IPS-15b (cell line): ENCODE results near the gene TGFA.

Experiments used
- H3K27me3 ChIP-seq: one replicate; pipeline ENCODE4 v1.6.1; 2013; ENCODE audit warnings: low read length; ENCODE audit not compliant: control insufficient read depth, insufficient read depth
- H3K36me3 ChIP-seq: one replicate; pipeline ENCODE4 v1.6.1; 2013; ENCODE audit warnings: low read length; ENCODE audit not compliant: control insufficient read depth, insufficient read depth
- H3K4me1 ChIP-seq: one replicate; pipeline ENCODE4 v1.6.1; 2013; ENCODE audit warnings: mild to moderate bottlenecking, low read length; ENCODE audit not compliant: control insufficient read depth, insufficient read depth
- H3K4me3 ChIP-seq: one replicate; pipeline ENCODE4 v1.5.1; 2013; ENCODE audit warnings: low read depth, low read length
- H3K9ac ChIP-seq: one replicate; pipeline ENCODE4 v1.6.1; 2013; ENCODE audit warnings: low read depth, mild to moderate bottlenecking, low read length
- H3K9me3 ChIP-seq: one replicate; pipeline ENCODE4 v1.6.1; 2013; ENCODE audit warnings: mild to moderate bottlenecking, low read length; ENCODE audit not compliant: control insufficient read depth, insufficient read depth

The TGFA gene

DNA sequence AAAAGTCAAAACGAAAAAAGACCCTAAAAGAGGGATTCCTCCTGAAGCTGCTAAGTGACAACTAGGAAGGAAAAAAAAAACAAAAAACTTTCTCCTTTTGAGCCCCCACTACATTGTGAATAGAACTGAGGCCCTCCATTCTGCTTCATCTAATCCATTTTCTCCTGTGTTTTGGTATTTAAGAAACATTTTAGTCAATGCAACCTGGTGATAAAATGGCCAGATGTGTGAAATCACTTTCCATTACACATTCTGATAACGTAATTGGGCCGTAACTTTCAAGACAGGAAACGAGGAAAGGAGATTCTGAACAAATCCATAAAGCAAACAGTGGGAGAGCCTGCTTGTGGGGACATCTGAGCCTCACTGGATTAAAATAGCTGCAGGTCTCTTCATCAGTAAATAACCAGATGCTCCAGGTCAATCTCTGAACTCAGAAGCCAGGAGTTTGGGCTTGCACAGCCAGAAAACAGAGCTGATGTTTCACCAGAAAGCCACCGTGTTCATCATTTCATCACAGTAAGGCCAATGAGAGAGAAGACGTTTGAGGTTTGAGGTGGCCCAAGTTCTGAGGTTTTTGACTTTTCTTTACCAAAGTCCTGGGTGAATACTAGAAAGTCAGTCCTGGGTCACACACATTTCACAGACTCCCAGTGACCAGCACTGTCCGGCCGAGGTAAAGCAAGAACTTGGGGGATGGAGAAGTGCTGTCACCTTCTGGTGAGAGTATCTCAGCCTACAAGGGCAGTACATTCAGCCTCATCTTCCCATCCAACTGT is 47.8 kb downstream of the TGFA start:
- Histone ChIP-seq H3K4me1 (peaks cover 2% of the 10 kb centered on the region), H3K9ac (no peak overlapping the region), H3K36me3 (no peaks in the 10 kb centered on the region), H3K4me3 (no peak overlapping the region), H3K27me3 (no peaks in the 10 kb centered on the region), H3K9me3 (no peaks in the 10 kb centered on the region)

DNA sequence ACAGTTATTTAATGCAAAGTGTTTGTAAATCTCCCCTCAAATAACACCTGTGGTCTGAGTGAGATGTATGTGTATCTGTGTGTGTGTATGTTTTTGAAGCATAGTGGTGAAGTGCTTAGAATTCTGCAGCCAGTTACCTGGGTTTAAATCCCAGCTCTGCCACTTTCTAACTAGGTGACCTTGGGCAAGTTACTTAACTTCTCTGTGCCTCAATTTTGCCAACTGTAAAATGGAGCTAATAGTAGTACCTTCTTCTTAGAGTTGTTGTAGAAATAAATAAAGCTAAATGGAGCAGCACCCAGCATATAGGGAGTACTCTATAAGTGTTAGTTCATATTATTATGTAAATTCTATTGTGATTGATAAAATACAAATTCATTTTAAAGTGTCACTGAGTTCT is 48.9 kb downstream of the TGFA start:
- Histone ChIP-seq H3K4me1 (peaks cover 2% of the 10 kb centered on the region), H3K36me3 (no peaks in the 10 kb centered on the region), H3K9ac (no peak overlapping the region), H3K4me3 (no peak overlapping the region), H3K9me3 (no peaks in the 10 kb centered on the region), H3K27me3 (no peaks in the 10 kb centered on the region)

- peaks cover 2% of the 10 kb centered on the region for H3K4me1 ChIP-seq
- no peaks in the 10 kb centered on the region for H3K27me3 ChIP-seq
- H3K9ac ChIP-seq = no peak overlapping the region
- H3K36me3 ChIP-seq = no peaks in the 10 kb centered on the region
- H3K9me3 ChIP-seq = no peaks in the 10 kb centered on the region
- no peak overlapping the region for H3K4me3 ChIP-seq
Measured at GRCh38 chr2:70503896-70504295, 49.7 kb downstream of the TGFA start.

GRCh38 chr2:70501728-70502127 is 51.9 kb downstream of the TGFA start:
- no peaks in the 10 kb centered on the region for H3K27me3 ChIP-seq
- H3K9me3 ChIP-seq = no peaks in the 10 kb centered on the region
- H3K36me3 ChIP-seq = no peaks in the 10 kb centered on the region
- no peak overlapping the region for H3K4me3 ChIP-seq
- H3K4me1 ChIP-seq = peaks cover 2% of the 10 kb centered on the region
- no peak overlapping the region for H3K9ac ChIP-seq

GRCh38 chr2:70501215-70501614 is 52.4 kb downstream of the TGFA start:
- Histone ChIP-seq H3K4me1 (peaks cover 2% of the 10 kb centered on the region), H3K9me3 (no peaks in the 10 kb centered on the region), H3K27me3 (no peaks in the 10 kb centered on the region), H3K4me3 (no peak overlapping the region), H3K36me3 (no peaks in the 10 kb centered on the region), H3K9ac (no peak overlapping the region)

DNA sequence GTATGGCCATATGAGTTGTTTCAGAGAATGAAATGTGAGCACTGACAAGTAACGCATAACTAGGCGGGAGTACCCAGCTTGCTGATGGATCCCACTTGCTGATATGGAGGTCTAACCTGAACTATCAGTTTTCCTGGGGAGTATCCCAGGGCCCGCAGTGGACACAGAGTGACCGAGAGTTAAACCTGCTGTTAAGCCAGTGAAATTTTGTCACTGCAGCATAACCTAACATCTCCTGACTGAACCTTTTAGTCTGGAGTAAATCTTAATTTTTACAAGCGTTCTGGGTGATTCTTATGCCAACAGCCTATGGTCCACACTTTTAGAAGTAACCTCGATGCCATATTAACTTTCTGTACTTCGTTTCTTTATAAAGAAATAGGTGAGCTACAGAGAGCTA is 54.4 kb downstream of the TGFA start:
- Histone ChIP-seq H3K36me3 (no peaks in the 10 kb centered on the region), H3K27me3 (no peaks in the 10 kb centered on the region), H3K9ac (no peak overlapping the region), H3K9me3 (no peaks in the 10 kb centered on the region), H3K4me1 (peaks cover 2% of the 10 kb centered on the region), H3K4me3 (no peak overlapping the region)

- H3K9ac ChIP-seq = no peak overlapping the region
- H3K4me3 ChIP-seq = no peak overlapping the region
- peaks cover 2% of the 10 kb centered on the region for H3K4me1 ChIP-seq
- H3K27me3 ChIP-seq = no peaks in the 10 kb centered on the region
- H3K36me3 ChIP-seq = no peaks in the 10 kb centered on the region
- no peaks in the 10 kb centered on the region for H3K9me3 ChIP-seq
Measured at GRCh38 chr2:70498528-70498927, 55.1 kb downstream of the TGFA start.

GRCh38 chr2:70498054-70498453 is 55.6 kb downstream of the TGFA start:
- H3K9me3 ChIP-seq = no peaks in the 10 kb centered on the region
- H3K4me1 ChIP-seq = peaks cover 2% of the 10 kb centered on the region
- no peaks in the 10 kb centered on the region for H3K27me3 ChIP-seq
- no peaks in the 10 kb centered on the region for H3K36me3 ChIP-seq
- no peak overlapping the region for H3K4me3 ChIP-seq
- H3K9ac ChIP-seq = no peak overlapping the region

DNA sequence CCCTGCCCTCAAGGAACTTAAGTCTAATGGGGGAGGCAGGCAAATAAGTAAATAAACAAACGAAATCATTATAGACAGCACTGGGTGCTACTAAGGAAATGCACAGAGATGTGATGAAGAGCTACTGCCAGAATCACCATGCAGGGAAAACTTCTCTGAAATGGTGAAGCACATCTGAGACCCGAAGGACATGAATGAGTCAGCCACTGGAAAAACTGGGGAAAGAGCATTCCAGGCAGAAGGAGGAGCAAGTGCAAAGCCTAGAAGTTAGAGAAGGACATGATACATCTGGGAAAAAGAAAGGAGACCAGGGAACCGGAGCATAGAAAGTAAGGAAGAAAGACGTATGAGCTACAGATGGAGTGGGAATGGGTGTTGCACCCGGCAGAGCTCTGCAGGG is 56.8 kb downstream of the TGFA start:
- Histone ChIP-seq H3K27me3 (no peaks in the 10 kb centered on the region), H3K36me3 (no peaks in the 10 kb centered on the region), H3K4me1 (peaks cover 2% of the 10 kb centered on the region), H3K9me3 (no peaks in the 10 kb centered on the region), H3K9ac (no peak overlapping the region), H3K4me3 (no peak overlapping the region)

DNA sequence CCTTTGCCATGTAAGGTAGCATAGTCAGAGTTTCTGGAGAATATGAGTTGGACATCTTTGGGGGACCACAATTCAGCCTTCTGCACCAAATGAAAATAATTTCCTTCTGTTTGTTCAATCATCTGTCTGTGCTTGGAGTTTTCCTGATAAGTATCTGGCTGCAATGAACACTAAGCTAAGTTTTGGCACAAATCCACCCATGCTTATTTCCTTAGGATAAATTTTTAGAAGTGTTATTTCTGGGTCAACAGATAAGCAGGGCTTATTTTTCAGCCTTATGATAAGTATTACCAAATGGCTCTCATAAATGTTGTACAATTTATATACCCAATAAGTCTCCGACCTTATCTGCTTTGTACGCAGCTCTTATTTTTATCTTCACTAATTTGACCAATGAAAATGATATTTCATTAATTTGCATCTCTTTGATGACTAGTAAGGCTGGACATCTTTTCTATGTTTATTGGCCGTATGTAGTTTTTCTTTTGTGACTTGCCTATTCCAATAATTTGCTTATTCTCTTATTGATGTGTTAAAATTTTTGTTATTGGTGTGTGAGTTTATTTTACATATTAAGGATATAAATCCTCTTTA is 59.2 kb downstream of the TGFA start:
- H3K9ac ChIP-seq = no peak overlapping the region
- no peaks in the 10 kb centered on the region for H3K9me3 ChIP-seq
- H3K36me3 ChIP-seq = no peaks in the 10 kb centered on the region
- peaks cover 4% of the 10 kb centered on the region for H3K4me1 ChIP-seq
- no peaks in the 10 kb centered on the region for H3K27me3 ChIP-seq
- H3K4me3 ChIP-seq = no peak overlapping the region

- H3K9ac ChIP-seq = no peak overlapping the region
- no peaks in the 10 kb centered on the region for H3K36me3 ChIP-seq
- H3K27me3 ChIP-seq = no peaks in the 10 kb centered on the region
- peaks cover 5% of the 10 kb centered on the region for H3K4me1 ChIP-seq
- H3K9me3 ChIP-seq = no peaks in the 10 kb centered on the region
- no peak overlapping the region for H3K4me3 ChIP-seq
Measured at GRCh38 chr2:70490381-70490780, 63.2 kb downstream of the TGFA start.

DNA sequence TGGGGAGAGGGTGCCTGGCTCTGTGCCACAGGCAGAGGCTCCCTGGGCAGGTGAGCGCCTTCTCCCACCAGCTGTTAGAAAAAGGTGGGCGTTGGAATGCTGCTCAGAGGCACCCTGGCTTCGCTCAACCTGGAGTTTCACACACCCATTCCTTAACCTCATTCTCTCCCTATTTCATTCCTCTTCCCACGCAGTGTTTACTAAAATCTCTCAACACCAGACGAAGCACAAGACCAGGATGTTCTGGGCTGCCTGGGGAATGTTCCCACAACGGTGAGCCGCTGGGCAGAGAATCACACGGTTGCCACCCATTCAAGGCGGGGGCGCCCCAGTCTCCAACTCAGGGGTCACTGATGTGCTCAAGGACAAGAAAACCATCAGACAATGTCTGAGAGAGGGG is 64.5 kb downstream of the TGFA start:
- Histone ChIP-seq H3K9me3 (no peaks in the 10 kb centered on the region), H3K36me3 (no peaks in the 10 kb centered on the region), H3K4me3 (no peak overlapping the region), H3K4me1 (peaks cover 5% of the 10 kb centered on the region), H3K9ac (no peak overlapping the region), H3K27me3 (no peaks in the 10 kb centered on the region)
